Trophoblast cell (in vitro differentiated cells and primary cell): ENCODE measurements around the gene DERL2.
A peak's percentile ranks its signal among the peaks of the same experiment; 100 is the strongest.

ENCODE experiments used
- DNase-seq, 2 donors: peaks; one replicate each; pipeline ENCODE4 v3.0.0-alpha.2; 2016
- H2AFZ ChIP-seq: 2 replicates; pipeline ENCODE4 v1.6.1; 2013; ENCODE audit warnings: low read length, moderate library complexity, mild to moderate bottlenecking; ENCODE audit not compliant: insufficient read depth, poor library complexity
- H2AK5ac ChIP-seq: 2 replicates; pipeline ENCODE4 v1.6.1; 2013; ENCODE audit warnings: mild to moderate bottlenecking, low read length
- H2BK120ac ChIP-seq: 2 replicates; pipeline ENCODE4 v1.6.1; 2013; ENCODE audit warnings: low read length, mild to moderate bottlenecking, moderate library complexity; ENCODE audit not compliant: insufficient read depth, poor library complexity
- H2BK12ac ChIP-seq: 2 replicates; pipeline ENCODE4 v1.6.1; 2013; ENCODE audit warnings: mild to moderate bottlenecking, low read length, moderate library complexity
- H2BK5ac ChIP-seq: 2 replicates; pipeline ENCODE4 v1.6.1; 2013; ENCODE audit warnings: low read length, low read depth, moderate library complexity, mild to moderate bottlenecking; ENCODE audit not compliant: poor library complexity
- H3K14ac ChIP-seq: 2 replicates; pipeline ENCODE4 v1.6.1; 2013; ENCODE audit warnings: mild to moderate bottlenecking, low read length
- H3K18ac ChIP-seq: 2 replicates; pipeline ENCODE4 v1.6.1; 2013; ENCODE audit warnings: mild to moderate bottlenecking, low read length
- H3K23ac ChIP-seq: 2 replicates; pipeline ENCODE4 v1.6.1; 2013; ENCODE audit warnings: low read length
- H3K27ac ChIP-seq: 2 replicates; pipeline ENCODE4 v1.5.1; 2013; ENCODE audit warnings: low read depth, mild to moderate bottlenecking, inconsistent platforms, low read length, moderate library complexity
- H3K27me3 ChIP-seq: 2 replicates; pipeline ENCODE4 v1.6.1; 2013; ENCODE audit warnings: inconsistent platforms, mild to moderate bottlenecking, low read length, moderate library complexity; ENCODE audit not compliant: insufficient read depth
- H3K36me3 ChIP-seq, 2 experiments: 1 replicate in 1 of 2; 2 replicates in 1 of 2; pipeline ENCODE4 v1.6.1; 2013; ENCODE audit warnings: low read length in 2 of 2, mild to moderate bottlenecking in 2 of 2, moderate library complexity in 1 of 2; ENCODE audit not compliant: insufficient read depth in 2 of 2, control insufficient read depth in 1 of 2
- H3K4ac ChIP-seq: 2 replicates; pipeline ENCODE4 v1.6.1; 2013; ENCODE audit warnings: low read depth, mild to moderate bottlenecking, low read length, moderate library complexity
- H3K4me1 ChIP-seq, 2 experiments: 1 replicate in 1 of 2; 2 replicates in 1 of 2; pipeline ENCODE4 v1.6.1; 2013; ENCODE audit warnings: low read length in 2 of 2, mild to moderate bottlenecking in 2 of 2, moderate library complexity in 1 of 2; ENCODE audit not compliant: insufficient read depth in 2 of 2, control insufficient read depth in 1 of 2
- H3K4me2 ChIP-seq: 2 replicates; pipeline ENCODE4 v1.6.1; 2013; ENCODE audit warnings: inconsistent platforms, mild to moderate bottlenecking, low read length, moderate library complexity
- H3K4me3 ChIP-seq: 2 replicates; pipeline ENCODE4 v1.5.1; 2013; ENCODE audit warnings: mild to moderate bottlenecking, low read depth, low read length, inconsistent platforms
- H3K79me1 ChIP-seq: one replicate; pipeline ENCODE4 v1.6.1; 2013; ENCODE audit warnings: low read length
- H3K79me2 ChIP-seq: 2 replicates; pipeline ENCODE4 v1.6.1; 2013; ENCODE audit warnings: low read length, mild to moderate bottlenecking; ENCODE audit not compliant: control insufficient read depth, insufficient read depth, poor library complexity
- H3K9ac ChIP-seq: 2 replicates; pipeline ENCODE4 v1.6.1; 2013; ENCODE audit warnings: mild to moderate bottlenecking, low read length
- H3K9me3 ChIP-seq: 2 replicates; pipeline ENCODE4 v1.6.1; 2013; ENCODE audit warnings: low read depth, mild to moderate bottlenecking, control low read depth, inconsistent platforms, low read length; ENCODE audit not compliant: insufficient read depth
- H4K12ac ChIP-seq: 2 replicates; pipeline ENCODE4 v1.6.1; 2013; ENCODE audit warnings: low read depth, mild to moderate bottlenecking, low read length, moderate library complexity
- H4K8ac ChIP-seq: 2 replicates; pipeline ENCODE4 v1.6.1; 2013; ENCODE audit warnings: low read depth, mild to moderate bottlenecking, low read length, moderate library complexity
- H4K91ac ChIP-seq: one replicate; pipeline ENCODE4 v1.6.1; 2013; ENCODE audit warnings: low read depth, mild to moderate bottlenecking, low read length, moderate library complexity
- WGBS: extraction: QIAGEN DNeasy Blood & Tissue Kit; methylation state at CpG from one replicate; pipeline ENCODE4 v1.1.7; 2013; ENCODE audit warnings: missing lambda C conversion rate; ENCODE audit not compliant: insufficient read length, insufficient coverage; ENCODE audit errors: extremely low coverage; 5-methylcytosine and 5-hydroxymethylcytosine counted together

DERL2 gene

DNA sequence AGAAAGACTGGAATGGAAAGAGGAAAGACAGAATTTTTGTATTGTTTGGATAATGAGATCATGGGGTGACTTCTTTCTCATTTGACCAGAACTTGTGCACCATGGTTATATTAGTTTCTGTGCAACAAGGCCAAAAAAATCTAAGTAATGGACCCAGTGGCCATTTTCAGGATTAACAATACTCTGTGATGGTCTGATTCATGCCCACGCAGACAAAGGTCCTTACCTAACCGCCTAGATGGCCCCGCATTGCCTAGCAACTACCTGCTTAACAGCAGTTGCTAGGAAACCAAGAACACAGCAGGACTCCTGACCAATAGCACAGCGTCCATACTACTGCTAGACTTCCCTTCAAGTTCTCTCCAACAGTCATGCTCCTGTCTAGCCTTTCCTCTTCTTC lies 22.8 kb upstream of the DERL2 start:
- no CpG with 5 or more reads among the region's 4 CpGs for WGBS
- H3K23ac ChIP-seq = no peak overlapping the region
- H3K9ac ChIP-seq = no peak overlapping the region
- no peak overlapping the region for H3K4me3 ChIP-seq
- H2BK120ac ChIP-seq = no peak overlapping the region
- no peaks in the 10 kb centered on the region for H3K9me3 ChIP-seq
- no peak overlapping the region for H3K14ac ChIP-seq
- no peaks in the 10 kb centered on the region for H3K36me3 ChIP-seq
- no peak overlapping the region for H3K4me2 ChIP-seq
- no peaks in the 10 kb centered on the region for H3K27me3 ChIP-seq
- H4K12ac ChIP-seq = no peak overlapping the region
- H3K4me1 ChIP-seq = no peaks in the 10 kb centered on the region
- H2AK5ac ChIP-seq = no peak overlapping the region
- no peak overlapping the region for H3K4ac ChIP-seq
- no peak overlapping the region for H2BK12ac ChIP-seq
- H3K79me2 ChIP-seq = no peaks in the 10 kb centered on the region
- no peak overlapping the region for H2AFZ ChIP-seq
- peak; percentile 61 to 70 for DNase-seq
- H3K27ac ChIP-seq = no peak overlapping the region
- H2BK5ac ChIP-seq = no peak overlapping the region
- H4K8ac ChIP-seq = no peak overlapping the region
- H3K18ac ChIP-seq = no peak overlapping the region
- H3K79me1 ChIP-seq = no peaks in the 10 kb centered on the region
- H4K91ac ChIP-seq = no peak overlapping the region

DNA sequence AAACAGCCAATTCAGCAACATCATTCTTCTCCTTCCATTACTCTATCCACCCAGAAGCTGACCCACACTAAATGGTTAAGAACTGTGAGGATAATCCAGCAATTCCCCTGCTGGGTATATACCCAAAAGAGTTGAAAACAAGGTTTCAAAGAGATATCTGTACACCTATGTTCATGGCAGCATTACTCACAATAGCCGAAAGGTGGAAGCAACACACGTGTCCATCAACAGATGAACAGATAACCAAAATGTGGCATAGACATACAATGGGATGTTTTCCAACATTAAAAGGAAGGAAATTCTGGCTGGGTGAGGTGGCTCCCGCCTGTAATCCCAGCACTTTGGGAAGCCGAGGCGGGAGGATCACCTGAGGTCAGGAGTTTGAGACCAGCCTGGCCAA lies 20.3 kb upstream of the DERL2 start:
- Histone ChIP-seq H3K4me1 (no peaks in the 10 kb centered on the region), H4K8ac (no peak overlapping the region), H2AK5ac (no peak overlapping the region), H3K79me2 (no peaks in the 10 kb centered on the region), H3K4me2 (no peak overlapping the region), H2AFZ (no peak overlapping the region), H3K27ac (no peak overlapping the region), H4K91ac (no peak overlapping the region), H3K9me3 (no peaks in the 10 kb centered on the region), H3K14ac (no peak overlapping the region), H3K9ac (no peak overlapping the region), H3K4ac (no peak overlapping the region), H3K27me3 (no peaks in the 10 kb centered on the region), H3K18ac (no peak overlapping the region), H2BK120ac (no peak overlapping the region), H3K23ac (no peak overlapping the region), H3K4me3 (no peak overlapping the region), H2BK12ac (no peak overlapping the region), H3K79me1 (no peaks in the 10 kb centered on the region), H4K12ac (no peak overlapping the region), H2BK5ac (no peak overlapping the region), H3K36me3 (no peaks in the 10 kb centered on the region)
- peak; percentile 20 to 56 for DNase-seq
- WGBS = no CpG with 5 or more reads among the region's 5 CpGs

DNA sequence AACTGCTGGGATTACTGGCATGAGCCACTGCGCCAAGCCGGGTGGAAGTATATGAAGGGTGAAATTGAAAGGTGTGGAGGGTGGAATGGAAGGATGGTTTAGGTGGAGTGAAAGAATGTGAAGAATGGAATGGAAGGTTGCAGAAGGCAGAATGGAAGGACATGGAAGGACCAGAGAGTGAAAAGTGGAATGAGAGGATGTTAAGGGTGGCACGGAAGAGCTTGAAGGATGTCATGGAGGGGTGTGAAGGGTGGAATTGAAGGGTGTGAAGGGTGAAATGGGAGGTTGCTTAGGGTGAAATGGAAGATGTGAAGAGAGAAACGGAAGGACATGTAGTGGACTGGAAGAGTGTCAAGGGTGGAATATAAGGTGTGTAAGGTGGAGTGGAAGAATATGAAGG lies 16.6 kb upstream of the DERL2 start:
- Histone ChIP-seq H3K36me3 (no peaks in the 10 kb centered on the region), H2BK5ac (no peak overlapping the region), H3K23ac (no peak overlapping the region), H4K91ac (no peak overlapping the region), H3K4me1 (peaks cover 0 to 12% of the 10 kb centered on the region in 2 experiments), H2BK120ac (no peak overlapping the region), H2AK5ac (peak overlapping the region; percentile 37), H3K79me1 (peaks cover 2% of the 10 kb centered on the region), H3K14ac (no peak overlapping the region), H3K4me3 (no peak overlapping the region), H3K18ac (no peak overlapping the region), H3K9ac (no peak overlapping the region), H3K27me3 (peaks cover 11% of the 10 kb centered on the region), H4K12ac (no peak overlapping the region), H3K4me2 (no peak overlapping the region), H2BK12ac (no peak overlapping the region), H3K79me2 (no peaks in the 10 kb centered on the region), H3K27ac (no peak overlapping the region), H3K4ac (no peak overlapping the region), H4K8ac (no peak overlapping the region), H2AFZ (no peak overlapping the region), H3K9me3 (no peaks in the 10 kb centered on the region)
- WGBS = 100% methylated on average over 2 of the region's 4 CpGs
- DNase-seq = no peak

DNA sequence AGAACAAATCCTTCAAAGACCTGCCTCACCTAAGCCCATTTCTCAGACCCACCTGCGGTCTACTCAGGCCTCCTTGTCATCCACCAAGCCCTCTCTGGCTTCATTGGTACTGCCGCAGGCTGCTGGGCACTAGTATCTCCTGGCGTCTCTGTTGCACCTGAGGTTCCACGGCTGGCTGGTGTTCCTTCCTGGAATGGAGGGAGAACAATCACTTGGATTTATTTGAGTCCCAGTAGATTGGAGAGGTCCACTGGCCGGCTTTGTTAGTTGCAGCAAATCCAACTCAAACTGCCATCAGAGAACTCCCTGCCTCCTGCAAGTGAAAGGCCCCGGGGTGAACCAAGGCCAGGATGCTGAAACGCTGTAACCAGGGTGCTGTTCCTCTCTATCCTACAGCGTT lies 15.7 kb upstream of the DERL2 start:
- Histone ChIP-seq H3K27ac (no peak overlapping the region), H3K14ac (no peak overlapping the region), H4K91ac (no peak overlapping the region), H3K79me2 (no peaks in the 10 kb centered on the region), H3K36me3 (no peaks in the 10 kb centered on the region), H3K4ac (no peak overlapping the region), H3K9me3 (no peaks in the 10 kb centered on the region), H2AFZ (no peak overlapping the region), H2AK5ac (no peak overlapping the region), H4K12ac (no peak overlapping the region), H2BK120ac (no peak overlapping the region), H3K27me3 (peaks cover 11% of the 10 kb centered on the region), H2BK12ac (peak overlapping the region; percentile 73), H2BK5ac (no peak overlapping the region), H3K18ac (no peak overlapping the region), H4K8ac (no peak overlapping the region), H3K4me2 (no peak overlapping the region), H3K23ac (no peak overlapping the region), H3K4me1 (peaks cover 0 to 12% of the 10 kb centered on the region in 2 experiments), H3K9ac (no peak overlapping the region), H3K79me1 (peaks cover 2% of the 10 kb centered on the region), H3K4me3 (no peak overlapping the region)
- no peak for DNase-seq
- WGBS = no CpG with 5 or more reads among the region's 8 CpGs
